K562 (cell line): ENCODE data around the gene RBM19. TPM values are rescaled to one million over a fixed set of nuclear protein-coding genes. Genes with fewer than 3 reads are reported as not detected.

ENCODE experiments used
- ARID3B ChIP-seq: fragments of 250-450 bp; sonication (Bioruptor Pico); IDR thresholded peaks from 2 replicates; pipeline ENCODE4 v1.4.0; 2020; ENCODE audit warnings: borderline replicate concordance
- CREB3L1 ChIP-seq: fragments of 450-650 bp; IDR thresholded peaks from 2 replicates; pipeline ENCODE4 v1.6.1; 2014; ENCODE audit warnings: low read depth, mild to moderate bottlenecking, moderate library complexity, borderline replicate concordance
- GATAD2B ChIP-seq: fragments of 450-650 bp; IDR thresholded peaks from 2 replicates; pipeline ENCODE4 v1.6.1; 2017; ENCODE audit warnings: mild to moderate bottlenecking, borderline replicate concordance
- HNRNPK ChIP-seq: fragments of 200-400 bp; formaldehyde crosslinking; IDR thresholded peaks from one replicate; pipeline ENCODE4 v1.6.1; 2018; ENCODE audit warnings: mild to moderate bottlenecking, low read depth, low read length; ENCODE audit not compliant: poor library complexity, severe bottlenecking
- HNRNPL ChIP-seq: fragments of 200-400 bp; formaldehyde crosslinking; IDR thresholded peaks from 2 replicates; pipeline ENCODE4 v1.6.1; 2017; ENCODE audit warnings: low read depth, mild to moderate bottlenecking, low read length
- MAFK ChIP-seq: IDR thresholded peaks from 2 replicates; pipeline ENCODE4 v1.6.1; 2011; ENCODE audit warnings: low read length, improper control_type of control experiment
- RBM17 ChIP-seq: fragments of 200-400 bp; formaldehyde crosslinking; IDR thresholded peaks from 2 replicates; pipeline ENCODE4 v1.6.1; 2017; ENCODE audit warnings: low read depth, mild to moderate bottlenecking, low read length, borderline replicate concordance
- polyA plus RNA-seq, 8 experiments: library from polyadenylated mRNA; depleted of rRNA in 4 of 8; stranded (reverse) in 5 of 8; unstranded in 3 of 8; fragments of >200 nt; fragmentation: Nextera tagmentation in 2 of 8; fragmentation: Illumina TruSeq in 1 of 8; extraction: Ambion mirVana in 2 of 8; extraction: Trizol in 1 of 8; gene quantifications; 2 replicates each; pipeline versions ENCODE4 v1.2.1 to v1.2.3, GENCODE V29; 2011 to 2014; ENCODE audit warnings: inconsistent platforms in 1 of 8, missing spikeins in 1 of 8
- total RNA-seq, 7 experiments: library from RNA; depleted of rRNA in 6 of 7; stranded (reverse); fragments of >200 nt in 6 of 7; fragmentation: Illumina TruSeq in 2 of 7; extraction: Trizol in 2 of 7; gene quantifications; 2 replicates each; pipeline versions ENCODE4 v1.2.1 to v1.2.3, GENCODE V29; 2011 to 2021; ENCODE audit warnings: low replicate concordance in 1 of 7
- TF ChIP-seq, protein P1 (sequence below), 2 experiments: fragments of 450-650 bp; formaldehyde crosslinking in 1 of 2; IDR thresholded peaks; 2 replicates each; pipeline versions ENCODE4 v1.4.0 to v1.6.1; 2014 to 2020; ENCODE audit warnings: mild to moderate bottlenecking in 2 of 2, borderline replicate concordance in 1 of 2, low read depth in 1 of 2

The RBM19 gene
- total and polyA plus RNA-seq, 9 of the 15 experiments (the other 6 are each of a cell fraction or from before 2014, with no cell fraction given), result 16.0 to 58.4 (median 37.9) TPM

- TF ChIP-seq, protein P1, sequence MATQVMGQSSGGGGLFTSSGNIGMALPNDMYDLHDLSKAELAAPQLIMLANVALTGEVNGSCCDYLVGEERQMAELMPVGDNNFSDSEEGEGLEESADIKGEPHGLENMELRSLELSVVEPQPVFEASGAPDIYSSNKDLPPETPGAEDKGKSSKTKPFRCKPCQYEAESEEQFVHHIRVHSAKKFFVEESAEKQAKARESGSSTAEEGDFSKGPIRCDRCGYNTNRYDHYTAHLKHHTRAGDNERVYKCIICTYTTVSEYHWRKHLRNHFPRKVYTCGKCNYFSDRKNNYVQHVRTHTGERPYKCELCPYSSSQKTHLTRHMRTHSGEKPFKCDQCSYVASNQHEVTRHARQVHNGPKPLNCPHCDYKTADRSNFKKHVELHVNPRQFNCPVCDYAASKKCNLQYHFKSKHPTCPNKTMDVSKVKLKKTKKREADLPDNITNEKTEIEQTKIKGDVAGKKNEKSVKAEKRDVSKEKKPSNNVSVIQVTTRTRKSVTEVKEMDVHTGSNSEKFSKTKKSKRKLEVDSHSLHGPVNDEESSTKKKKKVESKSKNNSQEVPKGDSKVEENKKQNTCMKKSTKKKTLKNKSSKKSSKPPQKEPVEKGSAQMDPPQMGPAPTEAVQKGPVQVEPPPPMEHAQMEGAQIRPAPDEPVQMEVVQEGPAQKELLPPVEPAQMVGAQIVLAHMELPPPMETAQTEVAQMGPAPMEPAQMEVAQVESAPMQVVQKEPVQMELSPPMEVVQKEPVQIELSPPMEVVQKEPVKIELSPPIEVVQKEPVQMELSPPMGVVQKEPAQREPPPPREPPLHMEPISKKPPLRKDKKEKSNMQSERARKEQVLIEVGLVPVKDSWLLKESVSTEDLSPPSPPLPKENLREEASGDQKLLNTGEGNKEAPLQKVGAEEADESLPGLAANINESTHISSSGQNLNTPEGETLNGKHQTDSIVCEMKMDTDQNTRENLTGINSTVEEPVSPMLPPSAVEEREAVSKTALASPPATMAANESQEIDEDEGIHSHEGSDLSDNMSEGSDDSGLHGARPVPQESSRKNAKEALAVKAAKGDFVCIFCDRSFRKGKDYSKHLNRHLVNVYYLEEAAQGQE (IDR thresholded peaks at IDR 0.05; ENCODE audit: borderline replicate concordance), result peak; percentile 77; the same call in 1 of the 2 replicates
- TF ChIP-seq, protein P1 (CRISPR knock-in tag; IDR thresholded peaks at IDR 0.05; ENCODE audit: low read depth), result no peak
- TF ChIP-seq GATAD2B, result no peak
- TF ChIP-seq HNRNPK, result no peak
- no peak for TF ChIP-seq CREB3L1
- peak; percentile 22; the same call in 1 of the 2 replicates for TF ChIP-seq MAFK
- no peak for TF ChIP-seq RBM17
- no peak for TF ChIP-seq ARID3B (CRISPR knock-in tag)
- TF ChIP-seq HNRNPL, result no peak
These were observed 14.6 kb upstream of the RBM19 start (continued) for GRCh38 chr12:113980537-113981337.
